ENCODE results near the gene ZNG1E. TPM values are rescaled to one million over a fixed set of nuclear protein-coding genes. Genes with fewer than 3 reads are reported as not detected.
A peak's percentile ranks its signal among the peaks of the same experiment; 100 is the strongest.
"Not testable (repeated sequence)": the region's sequence is repeated elsewhere in the genome, so short reads cannot be mapped to it uniquely, and the experiment has no call there.

Gene ZNG1E
- 38.9 TPM for total RNA-seq (ENCODE audit: unreplicated experiment)
- long read RNA-seq, transcript CBWD5-202 (3 exons, 1,347 nt) = minor isoform, 8 of 36 reads
- long read RNA-seq, transcript CBWD5-207 (15 exons, 1,791 nt) = major isoform, 9 of 36 reads
- long read RNA-seq, partial matches to known transcripts = 6 of 36 reads
- long read RNA-seq, other reads (novel, unspliced or antisense) = 11 of 36 reads

DNA sequence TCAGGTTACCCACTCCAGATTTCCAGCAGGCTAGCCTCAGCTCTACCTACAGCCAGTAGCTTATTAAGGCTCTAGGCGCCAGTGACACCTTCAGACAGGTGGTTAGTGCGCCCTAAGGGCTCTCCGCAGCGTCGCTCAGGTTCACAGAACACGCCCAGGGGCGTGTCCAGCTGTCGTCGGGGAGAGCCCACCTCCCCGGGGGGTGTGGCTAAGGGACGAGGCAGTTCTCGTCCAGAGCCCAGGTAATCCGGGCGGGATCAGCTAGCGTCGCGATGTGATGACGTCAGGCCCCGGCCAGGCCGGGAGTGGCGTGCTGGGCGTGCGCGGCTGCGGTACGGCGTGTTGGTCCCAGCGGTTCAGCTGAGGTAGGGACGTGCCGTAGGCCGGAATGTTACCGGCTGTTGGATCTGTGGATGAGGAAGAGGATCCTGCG, at the start of gene ZNG1E:
TSS of gene ZNG1E (plus strand) at position 340 of the 433 bp plus-strand sequence. CDS start at position 389, 49 bp downstream.
- not testable (repeated sequence) for H3K27me3 Mint-ChIP-seq (ENCODE audit: unreplicated experiment); H3K4me1 Mint-ChIP-seq (ENCODE audit: unreplicated experiment); H3K27ac Mint-ChIP-seq (ENCODE audit: unreplicated experiment); H3K36me3 Mint-ChIP-seq (ENCODE audit: low read depth, unreplicated experiment); H3K9me3 Mint-ChIP-seq (ENCODE audit: unreplicated experiment)
- DNase-seq (ENCODE audit: low spot score) = peak; percentile 14
- peak within 1 kb of the TSS; percentile 86 for H3K4me3 Mint-ChIP-seq (ENCODE audit: unreplicated experiment)

DNA sequence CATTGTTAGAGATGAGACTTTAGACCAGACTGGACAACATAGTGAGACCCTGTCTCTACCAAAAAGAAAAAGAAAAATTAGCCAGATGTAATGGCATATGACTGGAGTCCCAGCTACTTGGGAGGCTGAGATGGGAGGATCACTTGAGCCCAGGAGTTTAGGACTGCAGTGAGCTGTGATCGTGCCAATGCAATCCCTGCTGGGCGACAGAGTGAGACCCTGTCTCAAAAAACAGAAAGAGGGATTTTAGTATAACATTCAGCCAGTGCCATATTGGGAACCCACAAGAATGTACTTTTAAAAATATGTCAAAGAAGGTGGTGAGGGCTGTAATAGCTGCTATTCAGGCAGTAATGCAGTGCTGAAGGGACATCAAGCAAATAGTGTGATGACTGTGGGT, 2.1 kb upstream of the ZNG1E start:
- H3K27me3 Mint-ChIP-seq (ENCODE audit: unreplicated experiment); H3K4me3 Mint-ChIP-seq (ENCODE audit: unreplicated experiment); H3K27ac Mint-ChIP-seq (ENCODE audit: unreplicated experiment): not testable (repeated sequence)

GRCh38 chr9:65675018-65675417, 710 bp upstream of the ZNG1E start:
- DNase-seq (ENCODE audit: low spot score); H3K9me3 Mint-ChIP-seq (ENCODE audit: unreplicated experiment); H3K4me1 Mint-ChIP-seq (ENCODE audit: unreplicated experiment); H3K36me3 Mint-ChIP-seq (ENCODE audit: low read depth, unreplicated experiment); H3K27ac Mint-ChIP-seq (ENCODE audit: unreplicated experiment); H3K27me3 Mint-ChIP-seq (ENCODE audit: unreplicated experiment): not testable (repeated sequence)
- peak overlapping the region; percentile 86 for H3K4me3 Mint-ChIP-seq (ENCODE audit: unreplicated experiment)

More for the DNA sequence above, 2.1 kb upstream of the ZNG1E start:
- H3K4me1 Mint-ChIP-seq (ENCODE audit: unreplicated experiment); H3K9me3 Mint-ChIP-seq (ENCODE audit: unreplicated experiment); H3K36me3 Mint-ChIP-seq (ENCODE audit: low read depth, unreplicated experiment); DNase-seq (ENCODE audit: low spot score): not testable (repeated sequence)

DNA sequence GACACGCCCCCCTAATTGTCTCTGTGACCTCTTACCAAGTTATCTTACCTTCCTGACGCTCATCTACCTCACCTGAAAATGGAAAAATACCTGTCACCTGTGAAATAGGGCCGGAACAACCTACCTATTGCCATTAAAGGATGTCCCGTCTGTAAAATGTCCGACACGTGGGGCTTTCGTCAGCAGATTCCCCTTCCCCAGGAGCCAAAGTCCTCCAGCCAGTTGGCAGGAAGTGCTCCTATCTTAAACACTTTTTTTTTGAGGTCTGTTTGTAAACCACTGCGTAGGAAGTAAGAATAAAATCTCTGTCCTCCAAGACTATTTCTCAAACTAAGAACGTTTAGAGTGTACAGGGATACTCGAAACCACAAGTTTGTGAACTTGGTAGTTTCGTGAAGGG, 661 bp downstream of the ZNG1E start:
- not testable (repeated sequence) for H3K9me3 Mint-ChIP-seq (ENCODE audit: unreplicated experiment); H3K36me3 Mint-ChIP-seq (ENCODE audit: low read depth, unreplicated experiment); H3K27ac Mint-ChIP-seq (ENCODE audit: unreplicated experiment); H3K27me3 Mint-ChIP-seq (ENCODE audit: unreplicated experiment); DNase-seq (ENCODE audit: low spot score); H3K4me1 Mint-ChIP-seq (ENCODE audit: unreplicated experiment)
- H3K4me3 Mint-ChIP-seq (ENCODE audit: unreplicated experiment) = peak overlapping the region; percentile 79

- not testable (repeated sequence) for H3K27ac Mint-ChIP-seq (ENCODE audit: unreplicated experiment); H3K36me3 Mint-ChIP-seq (ENCODE audit: low read depth, unreplicated experiment); H3K4me3 Mint-ChIP-seq (ENCODE audit: unreplicated experiment); H3K4me1 Mint-ChIP-seq (ENCODE audit: unreplicated experiment); H3K9me3 Mint-ChIP-seq (ENCODE audit: unreplicated experiment); H3K27me3 Mint-ChIP-seq (ENCODE audit: unreplicated experiment); DNase-seq (ENCODE audit: low spot score)
- TF ChIP-seq, protein P1, sequence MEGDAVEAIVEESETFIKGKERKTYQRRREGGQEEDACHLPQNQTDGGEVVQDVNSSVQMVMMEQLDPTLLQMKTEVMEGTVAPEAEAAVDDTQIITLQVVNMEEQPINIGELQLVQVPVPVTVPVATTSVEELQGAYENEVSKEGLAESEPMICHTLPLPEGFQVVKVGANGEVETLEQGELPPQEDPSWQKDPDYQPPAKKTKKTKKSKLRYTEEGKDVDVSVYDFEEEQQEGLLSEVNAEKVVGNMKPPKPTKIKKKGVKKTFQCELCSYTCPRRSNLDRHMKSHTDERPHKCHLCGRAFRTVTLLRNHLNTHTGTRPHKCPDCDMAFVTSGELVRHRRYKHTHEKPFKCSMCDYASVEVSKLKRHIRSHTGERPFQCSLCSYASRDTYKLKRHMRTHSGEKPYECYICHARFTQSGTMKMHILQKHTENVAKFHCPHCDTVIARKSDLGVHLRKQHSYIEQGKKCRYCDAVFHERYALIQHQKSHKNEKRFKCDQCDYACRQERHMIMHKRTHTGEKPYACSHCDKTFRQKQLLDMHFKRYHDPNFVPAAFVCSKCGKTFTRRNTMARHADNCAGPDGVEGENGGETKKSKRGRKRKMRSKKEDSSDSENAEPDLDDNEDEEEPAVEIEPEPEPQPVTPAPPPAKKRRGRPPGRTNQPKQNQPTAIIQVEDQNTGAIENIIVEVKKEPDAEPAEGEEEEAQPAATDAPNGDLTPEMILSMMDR (IDR thresholded peaks at IDR 0.05; ENCODE audit: unreplicated experiment) = peak; percentile 36
These were observed 2.8 kb downstream of the ZNG1E start for GRCh38 chr9:65678533-65678932.

GRCh38 chr9:65703550-65703949, 27.8 kb downstream of the ZNG1E start:
- not testable (repeated sequence) for H3K27me3 Mint-ChIP-seq (ENCODE audit: unreplicated experiment); H3K9me3 Mint-ChIP-seq (ENCODE audit: unreplicated experiment); H3K36me3 Mint-ChIP-seq (ENCODE audit: low read depth, unreplicated experiment); H3K27ac Mint-ChIP-seq (ENCODE audit: unreplicated experiment); H3K4me1 Mint-ChIP-seq (ENCODE audit: unreplicated experiment); H3K4me3 Mint-ChIP-seq (ENCODE audit: unreplicated experiment); DNase-seq (ENCODE audit: low spot score)

GRCh38 chr9:65714445-65714844, 38.7 kb downstream of the ZNG1E start:
- H3K27me3 Mint-ChIP-seq (ENCODE audit: unreplicated experiment); H3K4me3 Mint-ChIP-seq (ENCODE audit: unreplicated experiment); H3K36me3 Mint-ChIP-seq (ENCODE audit: low read depth, unreplicated experiment): not testable (repeated sequence)

DNA sequence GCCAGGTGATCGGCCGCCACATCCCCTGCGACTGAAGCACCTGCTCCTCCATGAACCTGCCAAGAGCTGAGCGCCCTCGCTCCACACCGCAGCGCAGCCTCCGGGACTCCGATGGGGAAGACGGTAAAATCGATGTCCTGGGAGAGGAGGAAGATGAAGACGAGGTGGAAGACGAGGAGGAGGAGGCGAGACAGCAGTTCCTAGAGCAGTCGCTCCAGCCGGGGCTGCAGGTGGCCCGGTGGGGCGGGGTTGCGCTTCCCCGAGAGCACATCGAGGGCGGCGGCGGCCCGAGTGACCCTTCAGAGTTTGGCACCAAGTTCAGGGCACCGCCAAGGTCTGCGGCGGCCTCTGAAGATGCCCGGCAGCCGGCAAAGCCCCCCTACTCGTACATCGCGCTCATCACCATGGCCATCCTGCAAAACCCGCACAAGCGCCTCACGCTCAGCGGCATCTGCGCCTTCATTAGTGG, 61.4 kb downstream of the ZNG1E start, which contains the start of gene FOXD4L4:
TSS of gene FOXD4L4 (plus strand) at position 51 of the 469 bp plus-strand sequence. CDS start at position 51, 0 bp downstream.
- not testable (repeated sequence) for H3K4me3 Mint-ChIP-seq (ENCODE audit: unreplicated experiment); H3K4me1 Mint-ChIP-seq (ENCODE audit: unreplicated experiment); DNase-seq (ENCODE audit: low spot score); H3K36me3 Mint-ChIP-seq (ENCODE audit: low read depth, unreplicated experiment); H3K9me3 Mint-ChIP-seq (ENCODE audit: unreplicated experiment); H3K27me3 Mint-ChIP-seq (ENCODE audit: unreplicated experiment); H3K27ac Mint-ChIP-seq (ENCODE audit: unreplicated experiment)

More at GRCh38 chr9:65714445-65714844, 38.7 kb downstream of the ZNG1E start:
- not testable (repeated sequence) for H3K4me1 Mint-ChIP-seq (ENCODE audit: unreplicated experiment); H3K9me3 Mint-ChIP-seq (ENCODE audit: unreplicated experiment); DNase-seq (ENCODE audit: low spot score); H3K27ac Mint-ChIP-seq (ENCODE audit: unreplicated experiment)

DNA sequence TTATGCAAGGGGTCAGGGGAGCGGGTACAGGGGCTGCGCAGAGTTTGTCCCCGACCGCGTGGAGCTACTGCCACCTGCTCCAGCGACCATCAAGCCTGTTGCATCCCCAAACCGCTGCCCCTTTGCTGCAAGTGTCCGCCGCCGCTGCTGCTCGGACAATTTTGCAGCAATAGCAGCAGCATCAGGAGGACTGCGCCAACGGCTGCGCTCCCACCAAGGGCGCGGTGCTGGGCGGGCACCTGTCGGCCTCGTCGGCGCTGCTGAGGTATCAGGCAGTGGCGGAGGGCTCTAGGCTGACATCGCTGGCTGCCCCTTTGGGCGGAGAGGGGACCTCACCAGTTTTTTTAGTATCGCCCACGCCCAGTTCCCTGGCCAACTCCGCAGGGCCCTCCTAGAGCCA, 62.4 kb downstream of the ZNG1E start:
- not testable (repeated sequence) for H3K4me3 Mint-ChIP-seq (ENCODE audit: unreplicated experiment)

More for the DNA sequence above, 62.4 kb downstream of the ZNG1E start:
- not testable (repeated sequence) for DNase-seq (ENCODE audit: low spot score); H3K27ac Mint-ChIP-seq (ENCODE audit: unreplicated experiment); H3K9me3 Mint-ChIP-seq (ENCODE audit: unreplicated experiment); H3K36me3 Mint-ChIP-seq (ENCODE audit: low read depth, unreplicated experiment); H3K27me3 Mint-ChIP-seq (ENCODE audit: unreplicated experiment); H3K4me1 Mint-ChIP-seq (ENCODE audit: unreplicated experiment)
